ACC112 (cell line): ENCODE results near the gene ANKS1A.
"Not testable (repeated sequence)": the region's sequence is repeated elsewhere in the genome, so short reads cannot be mapped to it uniquely, and the experiment has no call there.

Source experiments
- H2AFZ ChIP-seq: fragments of 200-600 bp; sonication (generic); one replicate; pipeline ENCODE4 v1.6.0; 2017; ENCODE audit warnings: antibody characterized with exemption, low read length; ENCODE audit not compliant: unreplicated experiment
- H3K27ac ChIP-seq: fragments of 200-600 bp; sonication (generic); 2 replicates; pipeline ENCODE4 v1.5.1; 2014; ENCODE audit warnings: low read depth, mild to moderate bottlenecking, antibody characterized with exemption, low read length, moderate library complexity
- H3K27me3 ChIP-seq: fragments of 200-600 bp; sonication (generic); 2 replicates; pipeline ENCODE4 v1.6.1; 2014; ENCODE audit warnings: mild to moderate bottlenecking, antibody characterized with exemption, low read length, moderate library complexity, mixed read lengths; ENCODE audit not compliant: insufficient read depth
- H3K36me3 ChIP-seq: fragments of 200-600 bp; sonication (generic); 2 replicates; pipeline ENCODE4 v1.6.1; 2016; ENCODE audit warnings: mild to moderate bottlenecking, antibody characterized with exemption, low read length, moderate library complexity, mixed read lengths; ENCODE audit not compliant: insufficient read depth
- H3K4me1 ChIP-seq: fragments of 200-600 bp; sonication (generic); one replicate; pipeline ENCODE4 v1.6.1; 2016; ENCODE audit warnings: low read length, mixed read lengths; ENCODE audit not compliant: insufficient read depth, unreplicated experiment, control insufficient read depth
- H3K4me3 ChIP-seq: fragments of 200-600 bp; sonication (generic); 2 replicates; pipeline ENCODE4 v1.5.1; 2014; ENCODE audit warnings: mild to moderate bottlenecking, low read depth, low read length
- H3K79me2 ChIP-seq: fragments of 200-600 bp; sonication (generic); one replicate; pipeline ENCODE4 v1.6.0; 2016; ENCODE audit warnings: low read length; ENCODE audit not compliant: control insufficient read depth, unreplicated experiment, insufficient read depth

ANKS1A gene

DNA sequence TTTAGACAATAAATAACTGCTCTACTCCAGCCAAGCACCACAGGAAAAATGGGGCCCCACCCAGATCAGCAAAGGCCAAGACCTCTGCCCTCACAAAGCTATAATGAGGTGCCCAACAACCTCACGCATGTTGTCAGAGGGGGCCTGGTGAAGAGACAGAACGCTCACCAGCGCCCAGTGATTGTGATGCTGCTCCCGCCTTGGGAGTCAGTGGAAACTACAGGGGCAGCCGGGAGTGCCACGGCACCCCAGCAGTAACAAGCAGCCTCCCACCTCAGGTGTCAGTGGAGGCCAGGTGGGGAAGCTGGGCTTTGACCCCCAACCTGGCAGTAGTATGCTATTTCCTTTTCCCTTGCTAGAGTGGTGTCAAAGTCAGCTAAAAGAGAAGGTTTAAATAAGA is 204.7 kb downstream of the ANKS1A start:
- Histone ChIP-seq H3K4me1 (peaks cover 44% of the 10 kb centered on the region), H2AFZ (no peak overlapping the region), H3K36me3 (no peaks in the 10 kb centered on the region), H3K27me3 (no peaks in the 10 kb centered on the region), H3K4me3 (no peak overlapping the region), H3K27ac (no peak overlapping the region), H3K79me2 (no peaks in the 10 kb centered on the region)

DNA sequence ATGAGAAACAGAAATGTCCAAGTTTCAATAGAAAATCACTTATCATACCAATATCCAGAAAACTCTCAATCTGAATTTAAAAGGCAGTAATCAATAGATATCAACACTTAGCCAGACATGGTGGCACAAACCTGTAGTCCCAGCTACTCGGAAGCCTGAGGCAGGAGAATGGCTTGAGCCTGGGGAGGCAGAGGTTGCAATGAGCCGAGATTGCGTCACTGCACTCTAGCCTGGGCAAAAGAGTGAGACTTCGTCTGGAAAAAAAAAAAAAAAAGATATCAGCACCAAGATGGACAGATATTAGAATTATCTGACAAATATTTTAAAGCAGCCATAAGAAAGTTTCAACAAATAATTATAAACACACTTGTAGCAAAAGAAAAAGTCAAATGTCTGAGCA is 205.1 kb downstream of the ANKS1A start:
- no peaks in the 10 kb centered on the region for H3K27me3 ChIP-seq
- H3K4me3 ChIP-seq: no peak overlapping the region
- H3K36me3 ChIP-seq: no peaks in the 10 kb centered on the region
- no peak overlapping the region for H2AFZ ChIP-seq
- H3K79me2 ChIP-seq: no peaks in the 10 kb centered on the region
- H3K4me1 ChIP-seq: peaks cover 44% of the 10 kb centered on the region
- no peak overlapping the region for H3K27ac ChIP-seq

DNA sequence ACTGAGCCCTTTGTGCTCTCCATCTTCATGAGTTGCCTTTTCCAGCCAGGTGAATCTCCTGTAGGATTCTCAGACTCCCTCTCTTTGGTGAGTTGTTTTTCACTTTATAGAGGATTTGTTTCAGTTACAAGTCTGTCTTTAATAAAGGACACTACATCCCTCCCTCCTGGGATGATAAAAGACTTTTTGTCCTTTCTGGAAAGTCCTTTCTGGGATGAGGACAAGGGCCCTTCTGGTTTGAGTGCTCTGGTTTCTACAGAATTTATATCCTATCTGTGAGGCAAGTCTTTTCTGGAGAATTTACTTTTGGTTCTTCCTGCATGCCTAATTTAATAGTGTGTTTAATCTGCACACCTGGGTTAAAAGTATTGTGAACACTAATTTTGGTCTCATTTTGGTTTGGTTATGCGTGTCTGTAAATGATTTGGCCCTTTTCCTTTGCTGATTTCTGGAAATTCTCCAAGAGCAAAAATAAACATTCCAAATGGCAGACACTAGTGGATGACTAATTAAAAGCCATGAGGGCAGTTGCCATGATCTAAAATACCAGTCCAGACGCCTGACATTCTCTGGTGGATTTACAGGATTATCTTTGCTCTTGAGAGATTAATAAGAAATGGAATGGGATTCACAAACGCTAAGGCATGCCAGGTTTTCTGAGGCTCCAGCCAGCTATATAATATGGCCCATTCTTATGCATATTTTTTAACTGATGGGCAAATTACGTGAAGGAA is 207.2 kb downstream of the ANKS1A start:
- H3K27ac ChIP-seq: peak overlapping the region; percentile 41
- H3K79me2 ChIP-seq: no peaks in the 10 kb centered on the region
- H3K27me3 ChIP-seq: no peaks in the 10 kb centered on the region
- H3K4me3 ChIP-seq: no peak overlapping the region
- no peaks in the 10 kb centered on the region for H3K36me3 ChIP-seq
- no peak overlapping the region for H2AFZ ChIP-seq
- H3K4me1 ChIP-seq: peaks cover 44% of the 10 kb centered on the region

GRCh38 chr6:35099116-35099515 is 210.1 kb downstream of the ANKS1A start:
- Histone ChIP-seq H3K36me3 (no peaks in the 10 kb centered on the region), H3K27ac (no peak overlapping the region), H3K4me3 (no peak overlapping the region), H3K4me1 (peaks cover 15% of the 10 kb centered on the region), H3K27me3 (no peaks in the 10 kb centered on the region), H2AFZ (no peak overlapping the region), H3K79me2 (no peaks in the 10 kb centered on the region)

DNA sequence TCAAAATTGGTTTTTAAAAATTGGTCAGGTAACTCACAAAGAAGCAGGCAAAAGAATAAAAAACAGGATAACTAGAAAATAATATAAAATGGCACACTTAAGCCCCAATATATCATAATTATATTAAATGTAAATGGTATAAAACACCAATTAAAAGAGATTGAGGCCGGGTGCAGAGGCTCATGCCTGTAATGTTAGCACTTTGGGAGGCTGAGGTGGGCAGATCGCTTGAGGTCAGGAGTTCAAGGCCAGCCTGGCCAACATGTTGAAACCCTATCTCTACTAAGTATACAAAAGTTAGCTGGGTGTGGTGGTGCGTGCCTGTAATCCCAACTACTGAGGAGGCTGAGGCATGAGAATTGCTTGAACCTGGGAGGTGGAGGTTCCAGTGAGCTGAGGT is 216.0 kb downstream of the ANKS1A start:
- H2AFZ ChIP-seq: no peak overlapping the region
- no peaks in the 10 kb centered on the region for H3K4me1 ChIP-seq
- H3K79me2 ChIP-seq: no peaks in the 10 kb centered on the region
- no peaks in the 10 kb centered on the region for H3K27me3 ChIP-seq
- H3K27ac ChIP-seq: no peak overlapping the region
- peaks cover 3% of the 10 kb centered on the region; the same call in 1 of the 2 replicates for H3K36me3 ChIP-seq
- H3K4me3 ChIP-seq: no peak overlapping the region

DNA sequence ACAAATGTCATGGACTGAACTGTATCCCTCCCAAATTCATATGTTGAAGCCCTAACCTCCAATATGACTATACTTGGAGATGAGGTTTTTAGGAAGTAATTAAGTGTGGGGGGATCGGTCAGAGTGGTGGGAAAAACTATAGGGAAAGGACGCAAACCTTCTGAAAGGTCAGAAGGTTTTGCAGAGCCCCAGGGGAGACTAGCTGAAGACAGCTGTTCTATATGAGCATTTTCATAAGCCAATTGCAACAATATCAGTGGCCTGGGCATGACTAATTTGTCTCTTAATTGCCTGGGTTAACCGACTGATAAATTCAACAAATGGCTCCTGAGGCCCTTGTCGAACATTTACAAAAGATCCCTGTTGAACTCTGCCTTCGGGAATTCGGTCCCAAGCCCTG is 217.0 kb downstream of the ANKS1A start:
- not testable (repeated sequence) for H3K4me3 ChIP-seq, H3K36me3 ChIP-seq, H3K27me3 ChIP-seq, H3K27ac ChIP-seq, H2AFZ ChIP-seq, H3K79me2 ChIP-seq, H3K4me1 ChIP-seq

GRCh38 chr6:35107208-35107607 is 218.2 kb downstream of the ANKS1A start:
- H3K27me3 ChIP-seq, H3K4me1 ChIP-seq, H3K36me3 ChIP-seq, H3K4me3 ChIP-seq, H3K27ac ChIP-seq, H3K79me2 ChIP-seq, H2AFZ ChIP-seq: not testable (repeated sequence)

- not testable (repeated sequence) for H3K4me3 ChIP-seq, H3K79me2 ChIP-seq, H3K27me3 ChIP-seq, H2AFZ ChIP-seq, H3K27ac ChIP-seq, H3K36me3 ChIP-seq, H3K4me1 ChIP-seq
Observed at GRCh38 chr6:35107761-35108160, 218.7 kb downstream of the ANKS1A start.

GRCh38 chr6:35108309-35108885 is 219.3 kb downstream of the ANKS1A start:
- H3K27me3 ChIP-seq: no peaks in the 10 kb centered on the region
- no peak overlapping the region for H3K4me3 ChIP-seq
- peaks cover 3% of the 10 kb centered on the region; the same call in 1 of the 2 replicates for H3K36me3 ChIP-seq
- H3K27ac ChIP-seq: no peak overlapping the region
- no peak overlapping the region for H2AFZ ChIP-seq
- no peaks in the 10 kb centered on the region for H3K4me1 ChIP-seq
- H3K79me2 ChIP-seq: no peaks in the 10 kb centered on the region

GRCh38 chr6:35120746-35121145 is 231.7 kb downstream of the ANKS1A start:
- no peaks in the 10 kb centered on the region for H3K27me3 ChIP-seq
- no peak overlapping the region for H3K4me3 ChIP-seq
- H3K27ac ChIP-seq: no peak overlapping the region
- H3K4me1 ChIP-seq: no peaks in the 10 kb centered on the region
- H3K36me3 ChIP-seq: no peaks in the 10 kb centered on the region
- no peaks in the 10 kb centered on the region for H3K79me2 ChIP-seq
- H2AFZ ChIP-seq: no peak overlapping the region

GRCh38 chr6:35124356-35124755 is 235.3 kb downstream of the ANKS1A start:
- no peak overlapping the region for H2AFZ ChIP-seq
- no peaks in the 10 kb centered on the region for H3K27me3 ChIP-seq
- no peaks in the 10 kb centered on the region for H3K79me2 ChIP-seq
- no peaks in the 10 kb centered on the region for H3K36me3 ChIP-seq
- no peak overlapping the region for H3K4me3 ChIP-seq
- no peaks in the 10 kb centered on the region for H3K4me1 ChIP-seq
- no peak overlapping the region for H3K27ac ChIP-seq
